ENCODE results near the gene MINDY3. TPM values are rescaled to one million over a fixed set of nuclear protein-coding genes. Genes with fewer than 3 reads are reported as not detected.

MINDY3 gene
- total RNA-seq, 1 experiment from 2014 or later: 11.3 TPM

GRCh38 chr10:15739254-15739970, 120.9 kb downstream of the MINDY3 start (continued):
- TF ChIP-seq PRRX2 (CRISPR knock-in tag; IDR thresholded peaks at IDR 0.05) (no peak), NFATC4 (CRISPR knock-in tag; IDR thresholded peaks at IDR 0.05) (no peak), ATF1 (CRISPR knock-in tag; IDR thresholded peaks at IDR 0.05) (no peak)
- TF ChIP-seq, protein P1, sequence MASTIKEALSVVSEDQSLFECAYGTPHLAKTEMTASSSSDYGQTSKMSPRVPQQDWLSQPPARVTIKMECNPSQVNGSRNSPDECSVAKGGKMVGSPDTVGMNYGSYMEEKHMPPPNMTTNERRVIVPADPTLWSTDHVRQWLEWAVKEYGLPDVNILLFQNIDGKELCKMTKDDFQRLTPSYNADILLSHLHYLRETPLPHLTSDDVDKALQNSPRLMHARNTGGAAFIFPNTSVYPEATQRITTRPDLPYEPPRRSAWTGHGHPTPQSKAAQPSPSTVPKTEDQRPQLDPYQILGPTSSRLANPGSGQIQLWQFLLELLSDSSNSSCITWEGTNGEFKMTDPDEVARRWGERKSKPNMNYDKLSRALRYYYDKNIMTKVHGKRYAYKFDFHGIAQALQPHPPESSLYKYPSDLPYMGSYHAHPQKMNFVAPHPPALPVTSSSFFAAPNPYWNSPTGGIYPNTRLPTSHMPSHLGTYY (CRISPR knock-in tag; IDR thresholded peaks at IDR 0.05): no peak
- TF ChIP-seq, protein P2, sequence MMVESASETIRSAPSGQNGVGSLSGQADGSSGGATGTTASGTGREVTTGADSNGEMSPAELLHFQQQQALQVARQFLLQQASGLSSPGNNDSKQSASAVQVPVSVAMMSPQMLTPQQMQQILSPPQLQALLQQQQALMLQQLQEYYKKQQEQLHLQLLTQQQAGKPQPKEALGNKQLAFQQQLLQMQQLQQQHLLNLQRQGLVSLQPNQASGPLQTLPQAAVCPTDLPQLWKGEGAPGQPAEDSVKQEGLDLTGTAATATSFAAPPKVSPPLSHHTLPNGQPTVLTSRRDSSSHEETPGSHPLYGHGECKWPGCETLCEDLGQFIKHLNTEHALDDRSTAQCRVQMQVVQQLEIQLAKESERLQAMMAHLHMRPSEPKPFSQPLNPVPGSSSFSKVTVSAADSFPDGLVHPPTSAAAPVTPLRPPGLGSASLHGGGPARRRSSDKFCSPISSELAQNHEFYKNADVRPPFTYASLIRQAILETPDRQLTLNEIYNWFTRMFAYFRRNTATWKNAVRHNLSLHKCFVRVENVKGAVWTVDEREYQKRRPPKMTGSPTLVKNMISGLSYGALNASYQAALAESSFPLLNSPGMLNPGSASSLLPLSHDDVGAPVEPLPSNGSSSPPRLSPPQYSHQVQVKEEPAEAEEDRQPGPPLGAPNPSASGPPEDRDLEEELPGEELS (CRISPR knock-in tag; IDR thresholded peaks at IDR 0.05): no peak
- TF ChIP-seq, protein P3, sequence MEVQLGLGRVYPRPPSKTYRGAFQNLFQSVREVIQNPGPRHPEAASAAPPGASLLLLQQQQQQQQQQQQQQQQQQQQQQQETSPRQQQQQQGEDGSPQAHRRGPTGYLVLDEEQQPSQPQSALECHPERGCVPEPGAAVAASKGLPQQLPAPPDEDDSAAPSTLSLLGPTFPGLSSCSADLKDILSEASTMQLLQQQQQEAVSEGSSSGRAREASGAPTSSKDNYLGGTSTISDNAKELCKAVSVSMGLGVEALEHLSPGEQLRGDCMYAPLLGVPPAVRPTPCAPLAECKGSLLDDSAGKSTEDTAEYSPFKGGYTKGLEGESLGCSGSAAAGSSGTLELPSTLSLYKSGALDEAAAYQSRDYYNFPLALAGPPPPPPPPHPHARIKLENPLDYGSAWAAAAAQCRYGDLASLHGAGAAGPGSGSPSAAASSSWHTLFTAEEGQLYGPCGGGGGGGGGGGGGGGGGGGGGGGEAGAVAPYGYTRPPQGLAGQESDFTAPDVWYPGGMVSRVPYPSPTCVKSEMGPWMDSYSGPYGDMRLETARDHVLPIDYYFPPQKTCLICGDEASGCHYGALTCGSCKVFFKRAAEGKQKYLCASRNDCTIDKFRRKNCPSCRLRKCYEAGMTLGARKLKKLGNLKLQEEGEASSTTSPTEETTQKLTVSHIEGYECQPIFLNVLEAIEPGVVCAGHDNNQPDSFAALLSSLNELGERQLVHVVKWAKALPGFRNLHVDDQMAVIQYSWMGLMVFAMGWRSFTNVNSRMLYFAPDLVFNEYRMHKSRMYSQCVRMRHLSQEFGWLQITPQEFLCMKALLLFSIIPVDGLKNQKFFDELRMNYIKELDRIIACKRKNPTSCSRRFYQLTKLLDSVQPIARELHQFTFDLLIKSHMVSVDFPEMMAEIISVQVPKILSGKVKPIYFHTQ (CRISPR knock-in tag; IDR thresholded peaks at IDR 0.05): no peak

- no peak overlapping the region for H3K27ac Mint-ChIP-seq
- ChIA-PET CTCF (interaction anchor here (1.0 to 1.4 kb wide), 2 partner anchors 19 to 299 kb away, joined by 4 to 5 read pairs; partner anchors contain the start of gene ITGA8), POLR2A (no interaction called here)
- ATAC-seq (no peak), DNase-seq (ENCODE audit: low spot score) (no peak)
- no peaks in the 10 kb centered on the region for H3K4me1 Mint-ChIP-seq
- peaks cover 2% of the 10 kb centered on the region; the same call in 1 of the 2 replicates for H3K36me3 Mint-ChIP-seq
- H3K27me3 Mint-ChIP-seq (ENCODE audit: low read depth): no peaks in the 10 kb centered on the region; the same call in 1 of the 2 replicates
- H3K4me3 Mint-ChIP-seq: no peak overlapping the region
- H3K9me3 Mint-ChIP-seq: peaks cover 10% of the 10 kb centered on the region
- TF ChIP-seq ATF6 (CRISPR knock-in tag; IDR thresholded peaks at IDR 0.05): no peak
- no peak for TF ChIP-seq GABPB1 (CRISPR knock-in tag; IDR thresholded peaks at IDR 0.05)
- TF ChIP-seq RORB (CRISPR knock-in tag; IDR thresholded peaks at IDR 0.05): no peak
- no peak for TF ChIP-seq CREM (CRISPR knock-in tag; IDR thresholded peaks at IDR 0.05)
- TF ChIP-seq, protein P2 (CRISPR knock-in tag; IDR thresholded peaks at IDR 0.05): no peak
- no peak for TF ChIP-seq EMX1 (CRISPR knock-in tag; IDR thresholded peaks at IDR 0.05)
- no peak for TF ChIP-seq PRRX2 (CRISPR knock-in tag; IDR thresholded peaks at IDR 0.05)
- no peak for TF ChIP-seq AFF4 (CRISPR knock-in tag; IDR thresholded peaks at IDR 0.05; ENCODE audit: borderline replicate concordance)
- TF ChIP-seq, protein P4, sequence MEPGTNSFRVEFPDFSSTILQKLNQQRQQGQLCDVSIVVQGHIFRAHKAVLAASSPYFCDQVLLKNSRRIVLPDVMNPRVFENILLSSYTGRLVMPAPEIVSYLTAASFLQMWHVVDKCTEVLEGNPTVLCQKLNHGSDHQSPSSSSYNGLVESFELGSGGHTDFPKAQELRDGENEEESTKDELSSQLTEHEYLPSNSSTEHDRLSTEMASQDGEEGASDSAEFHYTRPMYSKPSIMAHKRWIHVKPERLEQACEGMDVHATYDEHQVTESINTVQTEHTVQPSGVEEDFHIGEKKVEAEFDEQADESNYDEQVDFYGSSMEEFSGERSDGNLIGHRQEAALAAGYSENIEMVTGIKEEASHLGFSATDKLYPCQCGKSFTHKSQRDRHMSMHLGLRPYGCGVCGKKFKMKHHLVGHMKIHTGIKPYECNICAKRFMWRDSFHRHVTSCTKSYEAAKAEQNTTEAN (CRISPR knock-in tag; IDR thresholded peaks at IDR 0.05): no peak
- TF ChIP-seq ELF4 (CRISPR knock-in tag; IDR thresholded peaks at IDR 0.05; ENCODE audit: low read depth): no peak
- TF ChIP-seq FOXJ3 (CRISPR knock-in tag; IDR thresholded peaks at IDR 0.05; ENCODE audit: borderline replicate concordance): no peak
- TF ChIP-seq HMGA2 (CRISPR knock-in tag; IDR thresholded peaks at IDR 0.05): no peak
- no peak for TF ChIP-seq SMAD3 (CRISPR knock-in tag; IDR thresholded peaks at IDR 0.05; ENCODE audit: borderline replicate concordance)
- TF ChIP-seq FOXK1 (CRISPR knock-in tag; IDR thresholded peaks at IDR 0.05): no peak
- no peak for TF ChIP-seq ATF1 (CRISPR knock-in tag; IDR thresholded peaks at IDR 0.05)
- TF ChIP-seq ZNF219 (CRISPR knock-in tag; IDR thresholded peaks at IDR 0.05; ENCODE audit: borderline replicate concordance): no peak
These were observed 121.9 kb downstream of the MINDY3 start for GRCh38 chr10:15738270-15738925.

Measured in WTC11 (cell line).